Activated T-cell treated with anti-CD3 and anti-CD28 coated beads for 24 hours (primary cell): Measurements from ENCODE around the gene CYGB.

Source experiments
- DNase-seq: peaks from one replicate; pipeline ENCODE4 v3.0.0-alpha.2; 2020; ENCODE audit warnings: low read depth

The CYGB gene

GRCh38 chr17:76500747-76501017 lies 36.8 kb downstream of the CYGB start:
- DNase-seq = no peak

- DNase-seq = no peak
These were observed 37.3 kb downstream of the CYGB start for GRCh38 chr17:76500074-76500746.

DNA sequence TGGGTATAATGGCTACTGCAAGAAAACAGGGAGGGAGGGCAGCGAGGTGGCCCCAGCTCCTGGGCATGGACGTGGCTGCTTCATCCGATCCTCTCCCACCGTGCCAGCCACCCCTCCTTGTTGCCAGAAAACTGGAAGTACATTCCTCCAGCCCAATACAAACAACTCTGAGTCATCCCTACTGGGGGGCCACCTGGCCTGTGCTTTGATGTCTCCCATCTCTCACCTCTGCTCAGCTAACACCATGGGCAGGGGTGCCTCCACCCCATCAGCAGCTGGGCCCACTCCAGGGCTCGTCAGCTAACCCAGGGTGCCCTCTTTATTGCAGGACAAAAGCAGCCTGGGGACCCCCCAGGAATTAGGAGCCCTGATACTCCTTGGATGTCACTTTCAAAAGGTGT lies 38.2 kb downstream of the CYGB start:
- DNase-seq = no peak

GRCh38 chr17:76498876-76499251 lies 38.6 kb downstream of the CYGB start:
- DNase-seq = no peak

- DNase-seq = no peak
These were observed 39.3 kb downstream of the CYGB start for GRCh38 chr17:76497979-76498875.

GRCh38 chr17:76497699-76497978 lies 39.9 kb downstream of the CYGB start:
- DNase-seq = no peak

- DNase-seq = no peak
These were observed 41.0 kb downstream of the CYGB start for GRCh38 chr17:76496464-76496863.

- no peak for DNase-seq
These were observed 41.7 kb downstream of the CYGB start for GRCh38 chr17:76495663-76496400.

- no peak for DNase-seq
These were observed 43.9 kb downstream of the CYGB start for GRCh38 chr17:76493505-76494167.

DNA sequence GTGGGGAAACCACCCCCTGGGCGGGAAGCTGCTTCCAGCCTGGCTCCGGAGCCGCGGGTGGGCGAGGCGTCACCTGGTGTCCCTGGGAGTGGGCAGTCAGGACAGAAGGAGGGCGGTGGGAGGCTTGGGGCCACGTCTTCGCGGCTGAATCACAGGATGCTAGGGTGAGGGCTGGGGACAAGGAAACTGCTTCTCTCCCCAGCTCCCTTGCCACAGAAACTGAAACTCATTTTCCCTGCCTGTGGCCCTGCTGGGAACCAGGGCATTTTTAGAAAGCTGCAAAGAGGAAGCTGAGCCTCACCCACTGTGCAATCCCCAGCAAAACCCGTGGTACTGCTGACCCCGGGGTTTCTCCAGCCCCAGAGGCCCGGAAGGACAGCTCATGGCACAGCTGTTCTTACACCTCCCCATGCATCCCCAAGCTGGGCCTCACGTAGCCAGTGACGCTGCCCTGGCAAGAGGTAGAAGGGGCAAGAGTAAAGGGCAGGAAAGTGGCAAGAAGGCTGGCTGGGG lies 44.5 kb downstream of the CYGB start:
- DNase-seq = no peak

- no peak for DNase-seq
These were observed 45.2 kb downstream of the CYGB start for GRCh38 chr17:76492123-76492988.

DNA sequence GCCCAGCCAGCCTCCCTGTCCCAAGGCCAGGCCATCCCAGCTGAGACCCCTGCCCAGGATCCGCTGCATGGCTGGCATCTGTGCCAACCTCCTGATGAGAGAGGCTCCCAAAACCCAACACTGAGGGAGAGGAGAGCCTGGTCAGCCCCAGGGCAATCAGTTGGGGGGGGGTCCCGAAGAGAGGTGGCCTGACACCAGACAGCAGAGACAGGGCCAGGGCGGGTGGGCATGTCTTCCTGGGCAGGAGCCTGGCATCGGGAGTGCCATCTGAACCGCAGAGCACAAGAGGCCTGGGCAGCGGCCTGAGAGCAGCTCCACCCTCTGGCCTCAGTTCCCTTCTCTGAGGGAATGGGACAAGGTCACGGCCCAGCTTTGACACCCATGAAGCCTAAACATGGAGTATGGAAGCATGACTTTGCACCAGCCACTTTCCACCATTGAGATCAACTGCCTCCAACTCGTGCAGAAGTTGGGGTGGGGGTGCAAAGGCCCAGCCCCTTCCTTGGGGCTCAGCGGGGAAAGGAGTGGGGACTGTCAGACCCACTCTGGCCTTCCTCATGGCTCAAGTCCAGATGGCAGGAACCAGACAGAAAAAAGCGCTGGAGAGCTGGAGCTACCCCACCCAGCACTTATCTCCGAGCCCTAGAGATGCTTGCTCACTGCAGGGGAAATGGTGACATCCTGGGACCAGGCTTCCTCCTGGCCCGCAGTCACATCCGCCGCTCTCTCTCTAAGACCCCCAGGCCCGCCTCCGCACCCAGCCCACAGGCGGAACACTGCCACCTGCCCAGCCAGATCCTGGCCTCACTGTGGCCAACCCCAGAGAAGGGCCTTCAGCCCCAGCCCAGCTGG lies 46.0 kb downstream of the CYGB start:
- no peak for DNase-seq

DNA sequence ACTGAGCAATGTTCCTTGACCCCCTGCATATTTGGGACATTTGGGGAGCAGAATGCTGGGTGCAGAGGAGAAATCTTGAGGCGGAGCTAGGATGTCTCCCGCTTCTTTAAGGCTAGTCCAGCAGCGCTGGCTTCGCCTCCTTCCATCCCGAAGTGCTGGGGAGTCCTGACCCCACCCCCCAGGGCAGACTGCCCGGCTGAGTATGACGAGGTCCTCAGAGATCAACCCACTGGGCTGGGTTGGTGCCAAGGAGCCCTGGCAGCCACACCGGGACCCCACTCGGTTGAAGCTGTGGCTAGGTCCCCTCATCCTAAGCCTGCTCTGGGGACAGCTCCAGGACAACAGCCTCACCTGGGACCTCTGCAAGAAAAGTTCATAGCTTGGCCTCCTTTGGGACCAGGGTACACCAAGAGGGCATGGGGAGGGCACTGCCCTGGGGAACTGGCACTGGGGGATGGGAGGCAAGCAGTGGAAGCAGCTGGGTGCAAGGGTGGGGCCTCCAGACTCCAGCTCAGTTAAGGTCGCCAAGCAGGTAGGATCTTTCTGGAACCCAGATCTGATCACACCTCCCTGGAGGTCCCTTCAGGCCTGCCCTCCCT lies 47.3 kb downstream of the CYGB start:
- no peak for DNase-seq

DNA sequence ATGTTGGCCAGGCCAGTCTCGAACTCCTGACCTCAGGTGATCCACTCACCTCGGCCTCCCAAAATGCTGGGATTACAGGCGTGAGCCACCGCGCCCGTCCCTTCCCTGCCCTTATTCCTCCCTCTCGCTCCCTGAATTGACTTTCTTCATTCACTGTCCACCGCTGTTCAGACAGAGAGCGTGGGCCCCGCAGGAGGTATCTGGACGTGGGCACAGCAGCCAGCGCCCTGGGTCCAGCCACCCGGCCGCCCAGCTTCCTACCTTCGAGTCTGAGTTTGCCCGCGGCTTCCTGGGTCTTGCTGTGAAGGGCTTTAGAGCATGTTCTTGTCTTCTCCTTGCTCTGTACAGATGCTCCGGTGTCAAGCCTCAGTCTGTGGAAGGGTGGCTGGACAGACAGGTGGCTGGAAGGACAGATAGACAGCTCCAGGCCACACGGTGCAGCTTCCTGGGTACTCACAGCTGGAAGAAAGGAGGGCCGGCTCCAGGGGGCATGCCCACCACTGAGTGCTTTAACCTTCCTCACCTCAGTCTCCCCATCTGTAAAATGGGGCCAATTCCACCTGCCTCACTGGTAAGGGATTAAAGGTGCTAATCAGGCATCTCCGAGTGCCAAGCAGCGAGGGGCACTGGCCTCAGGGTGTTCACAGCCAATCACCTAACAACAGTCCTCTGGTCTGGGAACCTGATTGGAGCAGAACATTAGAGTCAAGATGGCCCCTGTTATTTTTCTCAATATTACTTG lies 49.9 kb downstream of the CYGB start:
- no peak for DNase-seq

- no peak for DNase-seq
These were observed 51.9 kb downstream of the CYGB start for GRCh38 chr17:76485569-76485968.

DNA sequence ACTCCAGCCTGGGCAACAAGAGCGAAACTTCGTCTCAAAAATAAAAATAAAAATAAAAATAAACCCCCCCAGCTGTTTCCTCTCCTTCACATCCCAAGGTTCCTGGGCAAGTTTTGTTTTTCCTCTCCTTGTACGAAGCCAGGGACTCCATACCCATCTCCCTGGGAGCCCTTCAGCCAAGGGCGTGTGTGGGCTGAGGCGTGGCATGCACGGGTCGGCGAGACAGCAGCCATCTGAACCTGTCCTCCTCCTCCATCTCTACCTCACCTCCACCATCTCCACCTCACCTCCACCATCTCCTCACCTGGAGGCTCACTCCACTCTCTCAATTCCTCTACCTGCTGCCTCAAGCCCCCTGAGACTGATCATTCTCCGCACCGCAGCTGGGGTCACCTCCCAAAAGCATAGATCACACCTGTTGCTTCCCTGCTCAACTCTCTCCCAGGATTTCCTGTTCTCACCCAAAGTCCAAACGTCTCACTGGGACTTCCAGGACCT lies 53.2 kb downstream of the CYGB start:
- DNase-seq = no peak

DNA sequence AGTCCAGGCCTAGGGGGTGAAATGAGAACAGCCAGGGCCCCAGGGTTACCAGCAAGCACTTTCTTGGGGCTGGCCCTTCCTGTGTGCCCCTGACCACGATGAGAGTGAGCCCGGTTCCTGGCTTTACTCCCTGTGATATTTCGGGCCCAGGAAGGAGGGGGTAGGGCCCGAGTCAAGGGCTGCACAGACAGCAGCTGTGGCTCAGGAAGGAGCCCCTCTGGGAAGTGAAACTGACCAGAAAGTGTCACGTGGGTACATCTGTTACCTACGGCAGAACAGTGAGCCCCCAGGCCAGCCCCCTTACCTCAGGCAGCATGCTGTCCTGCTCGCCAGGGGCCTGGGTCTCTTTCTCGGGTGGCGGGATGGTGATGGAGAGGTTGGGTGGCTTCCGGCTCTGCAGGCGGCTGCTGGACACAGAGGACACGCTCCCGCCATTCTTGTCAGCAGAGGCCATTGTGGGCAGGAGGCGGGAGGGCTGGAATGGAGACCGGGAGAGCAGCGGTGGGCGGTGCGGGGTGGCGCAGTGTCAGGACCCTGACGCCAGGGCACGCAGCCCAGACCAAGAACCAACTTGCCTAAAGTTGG lies 56.3 kb downstream of the CYGB start:
- DNase-seq = no peak

GRCh38 chr17:76480632-76481031 lies 56.9 kb downstream of the CYGB start:
- no peak for DNase-seq

GRCh38 chr17:76479515-76480060 lies 57.9 kb downstream of the CYGB start:
- DNase-seq = no peak
